ENCODE data around the gene LPP. TPM values are rescaled to one million over a fixed set of nuclear protein-coding genes. Genes with fewer than 3 reads are reported as not detected.
A peak's percentile ranks its signal among the peaks of the same experiment; 100 is the strongest.

LPP gene
- total RNA-seq, 1 experiment from 2014 or later: 18.1 TPM

- DNase-seq (ENCODE audit: low read depth): no peak
These were observed 206.5 kb downstream of the LPP start for GRCh38 chr3:188360364-188360881.

GRCh38 chr3:188361888-188362287 is 207.9 kb downstream of the LPP start:
- DNase-seq (ENCODE audit: low read depth): no peak

DNA sequence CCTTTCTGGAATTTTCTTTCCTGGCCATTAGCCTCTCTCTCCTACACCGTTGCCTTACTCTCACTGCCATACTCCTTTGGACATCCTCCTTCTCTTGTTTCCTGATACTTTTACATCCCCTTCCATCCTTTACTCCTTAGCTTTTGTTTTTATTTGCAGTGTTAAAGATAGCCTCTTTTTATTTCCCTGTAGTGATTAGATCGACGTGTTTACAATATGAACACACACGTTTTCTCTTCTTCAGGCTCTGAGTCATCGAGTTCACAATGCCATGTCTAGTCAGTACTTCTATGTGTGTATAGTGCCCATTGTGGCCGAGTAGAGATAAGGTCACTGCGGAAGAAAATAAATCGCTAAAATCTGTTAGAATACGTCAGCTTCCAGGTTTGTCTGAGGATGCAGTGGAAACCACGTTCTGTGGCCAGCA is 208.5 kb downstream of the LPP start:
- DNase-seq (ENCODE audit: low read depth): peak; percentile 84

DNA sequence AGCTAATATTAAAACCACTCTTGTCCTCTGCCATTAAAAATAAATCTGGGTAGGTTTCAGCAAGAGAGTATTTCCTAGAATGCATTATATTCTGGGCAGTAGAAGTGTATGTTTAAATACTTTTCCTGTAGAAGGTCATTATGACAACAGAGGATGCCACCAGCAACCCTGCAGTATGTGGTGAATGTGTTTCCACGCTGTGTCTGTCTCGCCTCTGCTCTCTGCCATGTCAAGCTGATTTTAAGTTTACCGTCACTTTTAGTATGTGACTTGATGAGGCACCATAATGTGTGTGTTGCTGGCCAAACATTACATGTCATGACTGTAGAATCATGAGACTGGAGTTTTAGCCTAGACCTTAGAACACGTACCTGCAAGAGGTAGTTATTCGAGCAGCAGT is 211.2 kb downstream of the LPP start:
- no peak for DNase-seq (ENCODE audit: low read depth)

- no peak for DNase-seq (ENCODE audit: low read depth)
These were observed 212.2 kb downstream of the LPP start for GRCh38 chr3:188365988-188366698.

DNA sequence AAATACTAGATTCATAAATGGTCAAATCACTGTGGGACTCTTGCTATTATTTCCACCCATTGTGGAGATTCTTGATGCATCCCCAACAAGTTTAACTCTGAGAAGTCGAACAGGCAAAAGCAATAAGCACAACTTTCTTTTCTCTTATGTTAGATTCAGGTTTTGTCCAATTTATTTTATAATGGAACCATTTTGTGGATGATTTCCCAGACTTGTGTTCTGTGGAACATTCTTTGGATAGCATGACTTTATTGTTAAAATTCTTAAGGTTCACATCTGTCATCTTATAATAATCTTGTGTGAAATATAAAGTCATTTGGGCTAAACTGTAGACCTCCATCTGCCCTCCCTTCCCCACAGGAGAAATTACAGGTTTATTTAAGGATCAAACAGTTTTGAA is 213.7 kb downstream of the LPP start:
- no peak for DNase-seq (ENCODE audit: low read depth)

- DNase-seq (ENCODE audit: low read depth): no peak
These were observed 215.6 kb downstream of the LPP start for GRCh38 chr3:188369526-188369925.

DNA sequence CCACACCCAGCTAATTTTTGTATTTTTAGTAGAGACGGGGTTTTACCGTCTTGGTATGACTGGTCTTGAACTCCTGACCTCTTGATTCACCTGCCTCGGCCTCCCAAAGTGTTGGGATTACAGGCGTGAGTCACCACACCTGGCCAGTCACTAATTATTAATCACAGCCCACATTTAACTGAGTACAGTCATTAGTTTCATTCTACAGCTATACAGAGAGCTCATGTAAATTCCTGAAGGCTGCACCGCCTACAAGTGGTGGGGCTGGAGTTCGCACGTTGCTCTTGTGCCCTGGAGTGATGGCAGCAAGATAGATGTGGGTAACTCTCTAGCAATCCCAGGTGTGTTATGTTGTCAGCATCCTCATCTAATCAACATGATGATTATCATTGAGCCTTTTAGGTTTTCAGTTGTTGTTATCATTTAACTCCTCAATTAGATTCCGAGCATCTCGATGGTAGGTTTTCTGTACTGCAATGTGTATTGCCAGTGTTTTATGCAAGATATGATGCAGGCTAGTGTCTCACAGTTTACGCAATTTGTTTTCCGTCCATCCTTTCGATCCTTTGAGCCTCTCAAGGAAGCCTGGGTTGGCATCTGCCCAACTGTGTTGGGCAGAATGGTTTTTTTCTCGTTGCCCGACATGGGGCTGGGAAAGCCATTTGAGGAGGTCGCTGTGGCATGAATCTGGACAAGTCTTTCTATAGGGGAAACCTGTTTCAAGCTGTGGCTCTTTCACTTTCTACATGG is 216.3 kb downstream of the LPP start:
- no peak for DNase-seq (ENCODE audit: low read depth)

GRCh38 chr3:188378786-188379185 is 224.8 kb downstream of the LPP start:
- no peak for DNase-seq (ENCODE audit: low read depth)

DNA sequence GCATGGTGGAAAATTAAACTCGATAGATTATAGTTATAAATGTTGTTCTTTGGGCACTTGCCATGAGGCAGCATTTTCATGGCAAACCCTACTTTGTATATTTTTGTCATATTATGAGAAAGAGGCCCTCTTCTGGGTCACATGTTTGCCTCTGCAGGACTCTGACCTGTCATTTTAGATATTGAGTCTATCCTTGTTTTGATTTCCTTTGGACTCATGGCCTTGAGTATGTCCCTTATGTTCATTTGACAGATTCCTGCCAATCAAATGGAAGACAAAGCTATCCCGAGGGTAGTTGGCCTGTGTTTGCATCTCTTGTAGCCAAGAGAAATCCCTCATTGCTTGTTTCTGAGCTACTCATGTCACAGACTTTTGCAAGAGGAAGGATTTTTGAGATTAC is 226.3 kb downstream of the LPP start:
- DNase-seq (ENCODE audit: low read depth): no peak

GRCh38 chr3:188380722-188381121 is 226.8 kb downstream of the LPP start:
- DNase-seq (ENCODE audit: low read depth): no peak

DNA sequence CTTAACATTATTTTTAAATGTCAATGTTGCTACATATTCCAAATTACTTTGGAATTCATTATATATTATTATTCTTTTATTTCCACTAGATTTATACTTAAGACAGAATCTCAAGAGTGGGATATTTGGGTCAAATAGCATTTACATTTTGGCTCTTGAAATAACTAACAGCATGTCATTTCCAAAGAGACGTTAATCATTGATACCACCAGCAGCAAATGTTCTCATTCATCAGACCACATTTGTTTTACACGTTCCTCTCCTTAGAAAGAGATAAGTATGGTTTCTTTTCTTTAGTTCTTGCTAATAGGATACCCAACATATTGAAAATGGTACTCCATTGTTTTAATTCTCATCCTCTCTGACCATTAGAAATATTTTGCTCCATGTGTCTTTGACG is 229.8 kb downstream of the LPP start:
- DNase-seq (ENCODE audit: low read depth): no peak

DNA sequence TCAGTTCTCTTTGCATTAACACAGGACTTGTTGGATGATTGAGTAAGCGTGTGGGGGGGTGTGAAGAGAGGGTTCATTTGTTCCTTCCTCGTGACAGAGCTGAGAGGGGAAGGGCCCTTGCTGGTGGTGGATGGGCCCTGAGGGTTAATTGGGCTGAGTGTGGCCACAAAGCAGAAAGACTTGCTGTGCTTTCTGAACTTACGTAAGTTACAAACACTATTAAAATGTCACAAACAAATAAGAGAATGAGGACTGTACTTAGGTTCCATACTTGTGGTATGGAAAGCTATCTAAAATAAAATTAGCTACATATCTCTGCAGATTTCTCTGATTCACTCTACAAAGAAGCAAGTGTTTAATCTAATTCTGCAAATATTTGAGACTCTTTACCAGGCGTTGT is 231.3 kb downstream of the LPP start:
- no peak for DNase-seq (ENCODE audit: low read depth)

DNA sequence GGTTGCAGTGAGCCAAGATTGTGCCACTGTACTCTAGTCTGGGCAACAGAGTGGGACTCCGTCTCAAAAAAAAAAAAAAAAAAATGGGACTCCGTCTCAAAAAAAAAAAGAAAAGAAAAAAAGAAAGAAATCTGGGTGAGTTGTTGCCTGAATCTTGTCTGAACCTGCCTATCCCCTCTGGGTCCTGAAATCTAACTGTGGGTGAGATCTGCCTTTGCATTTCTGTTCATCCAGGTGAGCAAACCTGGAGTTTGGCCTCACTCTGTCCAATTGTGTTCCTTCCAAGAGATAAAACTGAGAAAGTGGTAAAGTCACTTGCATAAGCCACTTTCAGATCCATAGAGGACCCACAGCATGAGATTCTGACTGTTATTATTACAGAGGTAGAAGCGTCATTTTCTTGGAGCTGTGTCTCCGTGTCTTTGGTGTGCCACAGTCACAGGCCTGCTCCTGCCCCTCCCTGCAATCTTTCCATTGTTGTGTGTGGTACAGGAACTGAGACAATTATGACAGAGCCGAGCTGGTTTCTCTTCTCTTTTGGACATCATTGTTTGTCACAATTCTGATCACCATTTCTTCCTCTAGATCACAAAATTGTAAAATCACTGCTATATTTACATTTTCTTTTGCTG is 235.9 kb downstream of the LPP start:
- no peak for DNase-seq (ENCODE audit: low read depth)

GRCh38 chr3:188390343-188390718 is 236.4 kb downstream of the LPP start:
- no peak for DNase-seq (ENCODE audit: low read depth)

DNA sequence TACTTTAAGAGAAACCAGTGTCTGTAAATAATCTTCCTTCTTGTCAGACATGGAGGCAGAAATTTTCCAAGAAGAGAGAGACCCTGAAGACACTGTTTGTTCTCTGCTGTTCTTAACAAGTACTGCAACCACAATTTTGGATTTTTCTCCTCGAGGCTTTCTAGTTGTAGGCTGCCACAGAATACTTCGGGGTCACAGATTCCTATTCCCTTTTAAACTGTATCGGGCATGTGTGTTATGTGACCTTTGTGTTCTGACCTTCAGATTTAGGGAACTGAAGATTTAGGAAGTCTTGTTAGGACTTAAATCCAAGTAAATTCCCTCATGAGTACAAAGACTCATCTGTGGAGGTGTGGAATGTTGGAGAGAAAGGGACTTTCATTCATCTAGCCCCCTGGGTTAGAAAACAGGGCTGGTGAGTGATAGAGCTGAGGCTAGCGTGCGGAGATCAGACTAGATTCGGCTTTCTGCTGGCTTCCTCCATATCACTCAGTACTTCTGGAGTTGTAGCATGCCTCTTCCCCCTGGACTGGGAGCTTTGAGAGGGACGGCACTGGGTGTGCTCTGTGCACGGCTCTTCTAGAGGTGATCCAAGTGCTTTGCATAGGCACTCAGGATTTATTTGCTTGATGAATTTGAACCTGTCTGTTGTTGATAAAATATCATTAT is 237.0 kb downstream of the LPP start:
- DNase-seq (ENCODE audit: low read depth): no peak

- DNase-seq (ENCODE audit: low read depth): no peak
These were observed 237.6 kb downstream of the LPP start for GRCh38 chr3:188391592-188391991.

DNA sequence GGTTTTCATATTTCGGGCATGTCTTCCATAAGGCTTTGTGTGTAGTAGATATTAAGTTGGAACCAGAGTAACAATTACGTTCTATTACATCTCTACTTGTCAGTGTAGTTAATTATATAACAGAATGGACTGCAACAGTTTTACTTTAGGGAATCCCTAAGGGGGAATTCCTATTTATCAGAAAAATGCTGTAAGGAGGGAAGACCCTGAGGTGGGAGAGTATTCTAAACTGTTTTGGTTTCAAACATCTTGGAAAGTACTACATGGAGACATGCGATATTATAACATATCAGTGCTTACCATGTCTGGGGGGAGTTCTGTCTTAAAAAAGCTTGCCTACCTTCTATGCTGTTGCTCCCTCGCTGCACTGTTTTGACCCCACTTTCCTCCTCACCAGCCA is 238.1 kb downstream of the LPP start:
- no peak for DNase-seq (ENCODE audit: low read depth)

- no peak for DNase-seq (ENCODE audit: low read depth)
These were observed 240.7 kb downstream of the LPP start for GRCh38 chr3:188394623-188395022.

- DNase-seq (ENCODE audit: low read depth): no peak
These were observed 242.3 kb downstream of the LPP start for GRCh38 chr3:188396251-188396650.

DNA sequence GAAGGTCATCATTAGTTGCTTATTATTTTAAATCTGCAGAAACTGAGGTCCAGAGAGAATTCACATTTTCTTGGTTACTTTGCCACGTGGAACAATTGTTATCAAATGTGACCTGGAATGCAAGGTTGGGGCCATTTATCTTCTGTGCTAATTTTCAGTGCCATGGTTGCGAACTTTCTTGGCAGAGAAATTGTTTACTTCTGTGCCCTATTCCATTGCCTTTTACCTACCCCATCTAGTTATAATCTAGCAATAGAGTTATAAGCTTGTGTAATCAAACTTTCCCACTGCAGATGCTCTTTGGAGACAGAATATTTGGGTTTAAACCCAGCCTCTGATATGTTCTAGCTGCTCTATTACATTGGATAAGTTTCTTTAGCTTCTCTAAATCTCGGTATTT is 242.9 kb downstream of the LPP start:
- DNase-seq (ENCODE audit: low read depth): no peak
